GM23338 (cell line): ENCODE results near the gene CCN5. TPM values are rescaled to one million over a fixed set of nuclear protein-coding genes. Genes with fewer than 3 reads are reported as not detected.

Source experiments
- ATAC-seq: fragments of 200-7000 bp; cut with Tn5 transposase; 3 replicates; pipeline ENCODE4 v1.9.1; 2020
- DNase-seq: peaks from one replicate; pipeline ENCODE4 v3.0.0-alpha.2; 2015; ENCODE audit warnings: low spot score
- H2AFZ ChIP-seq: fragments of 200-600 bp; sonication (generic); 2 replicates; pipeline ENCODE4 v1.8.0; 2016; ENCODE audit warnings: antibody characterized with exemption, mild to moderate bottlenecking, moderate library complexity
- H3F3A ChIP-seq: fragments of 200-600 bp; sonication (generic); replicated peaks from 2 replicates; pipeline ENCODE4 v1.8.0; 2017; ENCODE audit warnings: antibody characterized with exemption, mixed run types, low read depth
- H3K27ac ChIP-seq: fragments of 200-600 bp; sonication (generic); 2 replicates; pipeline ENCODE4 v1.6.1; 2016; ENCODE audit warnings: low read depth
- H3K27me3 ChIP-seq: fragments of 200-600 bp; sonication (generic); 2 replicates; pipeline ENCODE4 v1.8.0; 2016; ENCODE audit warnings: mild to moderate bottlenecking, mixed run types, moderate library complexity; ENCODE audit not compliant: insufficient read depth
- H3K36me3 ChIP-seq: fragments of 200-600 bp; sonication (generic); 2 replicates; pipeline ENCODE4 v1.8.0; 2016; ENCODE audit warnings: mild to moderate bottlenecking; ENCODE audit not compliant: insufficient read depth
- H3K4me1 ChIP-seq: fragments of 200-600 bp; sonication (generic); 2 replicates; pipeline ENCODE4 v1.8.0; 2016; ENCODE audit warnings: mild to moderate bottlenecking, moderate library complexity; ENCODE audit not compliant: insufficient read depth
- H3K4me2 ChIP-seq: fragments of 200-600 bp; sonication (generic); 2 replicates; pipeline ENCODE4 v1.7.1; 2017; ENCODE audit warnings: mixed run types
- H3K4me3 ChIP-seq: fragments of 200-600 bp; sonication (generic); 2 replicates; pipeline ENCODE4 v1.6.1; 2016; ENCODE audit warnings: mixed run types
- H3K79me2 ChIP-seq: fragments of 200-600 bp; sonication (generic); replicated peaks from 2 replicates; pipeline ENCODE4 v1.8.0; 2017; ENCODE audit warnings: mild to moderate bottlenecking; ENCODE audit not compliant: insufficient read depth
- H3K9me2 ChIP-seq: fragments of 200-600 bp; sonication (generic); 2 replicates; pipeline ENCODE4 v1.8.0; 2017; ENCODE audit not compliant: insufficient read depth
- H4K20me1 ChIP-seq: fragments of 200-600 bp; sonication (generic); replicated peaks from 2 replicates; pipeline ENCODE4 v1.8.0; 2017; ENCODE audit warnings: mild to moderate bottlenecking; ENCODE audit not compliant: insufficient read depth
- H3K27ac Mint-ChIP-seq: 2 replicates; pipeline ENCODE4 v1.8.0; 2020; ENCODE audit warnings: inconsistent platforms, mild to moderate bottlenecking, moderate library complexity, mixed read lengths
- H3K27me3 Mint-ChIP-seq: 3 replicates; pipeline ENCODE4 v1.8.0; 2022; ENCODE audit warnings: low read depth, mild to moderate bottlenecking, moderate library complexity, mixed read lengths, inconsistent platforms; ENCODE audit not compliant: insufficient read depth, poor library complexity
- H3K36me3 Mint-ChIP-seq: 3 replicates; pipeline ENCODE4 v1.8.0; 2021; ENCODE audit warnings: low read depth, mild to moderate bottlenecking, inconsistent platforms, moderate library complexity, mixed read lengths
- H3K4me1 Mint-ChIP-seq: 3 replicates; pipeline ENCODE4 v1.8.0; 2020; ENCODE audit warnings: mild to moderate bottlenecking, inconsistent platforms, mixed read lengths
- H3K4me3 Mint-ChIP-seq: 3 replicates; pipeline ENCODE4 v1.8.0; 2021; ENCODE audit warnings: moderate library complexity, mild to moderate bottlenecking, inconsistent platforms, mixed read lengths
- H3K9me3 Mint-ChIP-seq: 3 replicates; pipeline ENCODE4 v1.8.0; 2020; ENCODE audit warnings: moderate library complexity, mild to moderate bottlenecking, inconsistent platforms, mixed read lengths
- CREB1 ChIP-seq: fragments of 250-450 bp; sonication (Bioruptor Pico); IDR thresholded peaks from 2 replicates; pipeline ENCODE4 v1.5.0; 2020; ENCODE audit warnings: low read depth, mild to moderate bottlenecking, moderate library complexity
- CTCF ChIP-seq, 2 experiments: fragments of 200-600 bp in 1 of 2; sonication (generic) in 1 of 2; conservative IDR thresholded peaks; 2 replicates each; pipeline versions ENCODE4 v1.5.1 to v1.6.1; 2016 to 2017; ENCODE audit warnings: antibody characterized with exemption in 2 of 2, low read depth in 2 of 2, mild to moderate bottlenecking in 2 of 2, moderate library complexity in 1 of 2
- ETS1 ChIP-seq: IDR thresholded peaks from 2 replicates; pipeline ENCODE4 v1.6.1; 2016; ENCODE audit warnings: antibody characterized with exemption
- JUNB ChIP-seq: IDR thresholded peaks from one replicate; pipeline ENCODE4 v1.6.1; 2016; ENCODE audit warnings: antibody characterized with exemption; ENCODE audit not compliant: unreplicated experiment
- NANOG ChIP-seq: IDR thresholded peaks from 2 replicates; pipeline ENCODE4 v1.6.1; 2016; ENCODE audit warnings: antibody characterized with exemption, borderline replicate concordance
- STAT1 ChIP-seq: IDR thresholded peaks from one replicate; pipeline ENCODE4 v1.6.1; 2016; ENCODE audit warnings: antibody characterized with exemption; ENCODE audit not compliant: unreplicated experiment
- ZNF114 ChIP-seq: fragments of 250-450 bp; sonication (Bioruptor Pico); IDR thresholded peaks from 2 replicates; pipeline ENCODE4 v1.5.0; 2020; ENCODE audit warnings: mild to moderate bottlenecking, moderate library complexity
- polyA plus RNA-seq: library from polyadenylated mRNA; unstranded; fragments of >200 nt; fragmentation: Nextera tagmentation; extraction: Ambion mirVana; gene quantifications from 2 replicates; pipeline ENCODE4 v1.2.1, GENCODE V29; 2016
- total RNA-seq: library from RNA; depleted of rRNA; stranded (reverse); fragments of >200 nt; shearing (Covaris generic); gene quantifications from 2 replicates; pipeline ENCODE4 v1.2.3, GENCODE V29; 2014
- TF ChIP-seq, protein P1 (sequence below): IDR thresholded peaks from one replicate; pipeline ENCODE4 v1.6.1; 2018; ENCODE audit warnings: antibody characterized with exemption; ENCODE audit not compliant: unreplicated experiment

The CCN5 gene
- total and polyA plus RNA-seq, 2 experiments from 2014 or later: not detected

- TF ChIP-seq, protein P1, sequence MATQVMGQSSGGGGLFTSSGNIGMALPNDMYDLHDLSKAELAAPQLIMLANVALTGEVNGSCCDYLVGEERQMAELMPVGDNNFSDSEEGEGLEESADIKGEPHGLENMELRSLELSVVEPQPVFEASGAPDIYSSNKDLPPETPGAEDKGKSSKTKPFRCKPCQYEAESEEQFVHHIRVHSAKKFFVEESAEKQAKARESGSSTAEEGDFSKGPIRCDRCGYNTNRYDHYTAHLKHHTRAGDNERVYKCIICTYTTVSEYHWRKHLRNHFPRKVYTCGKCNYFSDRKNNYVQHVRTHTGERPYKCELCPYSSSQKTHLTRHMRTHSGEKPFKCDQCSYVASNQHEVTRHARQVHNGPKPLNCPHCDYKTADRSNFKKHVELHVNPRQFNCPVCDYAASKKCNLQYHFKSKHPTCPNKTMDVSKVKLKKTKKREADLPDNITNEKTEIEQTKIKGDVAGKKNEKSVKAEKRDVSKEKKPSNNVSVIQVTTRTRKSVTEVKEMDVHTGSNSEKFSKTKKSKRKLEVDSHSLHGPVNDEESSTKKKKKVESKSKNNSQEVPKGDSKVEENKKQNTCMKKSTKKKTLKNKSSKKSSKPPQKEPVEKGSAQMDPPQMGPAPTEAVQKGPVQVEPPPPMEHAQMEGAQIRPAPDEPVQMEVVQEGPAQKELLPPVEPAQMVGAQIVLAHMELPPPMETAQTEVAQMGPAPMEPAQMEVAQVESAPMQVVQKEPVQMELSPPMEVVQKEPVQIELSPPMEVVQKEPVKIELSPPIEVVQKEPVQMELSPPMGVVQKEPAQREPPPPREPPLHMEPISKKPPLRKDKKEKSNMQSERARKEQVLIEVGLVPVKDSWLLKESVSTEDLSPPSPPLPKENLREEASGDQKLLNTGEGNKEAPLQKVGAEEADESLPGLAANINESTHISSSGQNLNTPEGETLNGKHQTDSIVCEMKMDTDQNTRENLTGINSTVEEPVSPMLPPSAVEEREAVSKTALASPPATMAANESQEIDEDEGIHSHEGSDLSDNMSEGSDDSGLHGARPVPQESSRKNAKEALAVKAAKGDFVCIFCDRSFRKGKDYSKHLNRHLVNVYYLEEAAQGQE: no peak
- TF ChIP-seq CREB1 (no peak), ZNF114 (CRISPR knock-in tag) (no peak), NANOG (no peak), STAT1 (no peak), JUNB (no peak), CTCF (conservative IDR thresholded peaks at IDR 0.05; ENCODE audit: low read depth in 2 of 2) (no peak)
These were observed 50.7 kb downstream of the CCN5 start (continued) for GRCh38 chr20:44765701-44766347.

DNA sequence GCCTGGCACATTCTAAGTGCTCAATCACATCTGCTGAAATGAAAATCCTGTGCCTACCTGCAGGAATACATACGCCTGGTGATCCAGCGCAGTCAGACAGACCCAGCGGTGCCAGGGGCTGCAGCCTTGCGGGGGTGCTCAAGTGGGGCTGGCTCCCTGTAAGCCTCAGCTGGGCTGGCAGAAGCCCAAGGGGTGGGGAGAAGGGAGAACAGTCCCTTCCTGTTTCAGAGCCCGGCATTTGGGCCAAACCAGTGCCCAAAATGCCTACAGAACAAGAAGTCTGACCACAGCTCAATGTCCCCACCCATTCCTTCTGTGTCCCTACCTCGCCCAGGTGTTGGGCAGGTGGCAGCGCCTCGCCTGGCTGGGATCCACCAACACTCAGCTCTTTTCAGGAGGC lies 53.1 kb downstream of the CCN5 start:
- Histone ChIP-seq H3K36me3 (no peaks in the 10 kb centered on the region), H3K4me1 (no peaks in the 10 kb centered on the region), H3K27me3 (no peaks in the 10 kb centered on the region), H3F3A (no peaks in the 10 kb centered on the region), H3K27ac (no peak overlapping the region), H3K4me3 (no peak overlapping the region), H3K4me2 (no peak overlapping the region), H2AFZ (no peak overlapping the region), H4K20me1 (no peaks in the 10 kb centered on the region; the same call in 1 of the 2 replicates), H3K79me2 (no peaks in the 10 kb centered on the region), H3K9me2 (no peaks in the 10 kb centered on the region)
- Mint-ChIP-seq H3K27me3 (no peaks in the 10 kb centered on the region), H3K9me3 (no peaks in the 10 kb centered on the region), H3K27ac (no peak overlapping the region), H3K36me3 (peaks cover 3% of the 10 kb centered on the region; the same call in 1 of the 3 replicates), H3K4me1 (peaks cover 4% of the 10 kb centered on the region; the same call in 2 of the 3 replicates), H3K4me3 (no peak overlapping the region)
- ATAC-seq: no peak
- TF ChIP-seq CREB1 (no peak), NANOG (no peak), ETS1 (no peak)
- no peak for DNase-seq
